Glutamatergic neuron (in vitro differentiated cells): ENCODE measurements around the gene PAQR4. TPM values are rescaled to one million over a fixed set of nuclear protein-coding genes. Genes with fewer than 3 reads are reported as not detected.

Experiments
- DNase-seq: peaks from one replicate; pipeline ENCODE4 v3.0.0; 2022
- H3K27ac Mint-ChIP-seq: one replicate; pipeline ENCODE4 v1.8.0; 2020; ENCODE audit warnings: mild to moderate bottlenecking, mixed read lengths, inconsistent platforms; ENCODE audit not compliant: unreplicated experiment
- H3K27me3 Mint-ChIP-seq: one replicate; pipeline ENCODE4 v1.8.0; 2020; ENCODE audit warnings: mild to moderate bottlenecking, moderate library complexity, mixed read lengths, inconsistent platforms; ENCODE audit not compliant: unreplicated experiment
- H3K36me3 Mint-ChIP-seq: one replicate; pipeline ENCODE4 v1.8.0; 2020; ENCODE audit warnings: mild to moderate bottlenecking, mixed read lengths, inconsistent platforms; ENCODE audit not compliant: unreplicated experiment
- H3K4me1 Mint-ChIP-seq: one replicate; pipeline ENCODE4 v1.8.0; 2020; ENCODE audit warnings: mild to moderate bottlenecking, low read depth, mixed read lengths, inconsistent platforms; ENCODE audit not compliant: unreplicated experiment
- H3K4me3 Mint-ChIP-seq: one replicate; pipeline ENCODE4 v1.8.0; 2020; ENCODE audit warnings: mild to moderate bottlenecking, mixed read lengths, inconsistent platforms; ENCODE audit not compliant: unreplicated experiment
- H3K9me3 Mint-ChIP-seq: one replicate; pipeline ENCODE4 v1.8.0; 2020; ENCODE audit warnings: mild to moderate bottlenecking, moderate library complexity, mixed read lengths, inconsistent platforms; ENCODE audit not compliant: unreplicated experiment
- CTCF ChIP-seq: fragments of 200-600 bp; sonication (generic); IDR thresholded peaks from one replicate; pipeline ENCODE4 v1.5.0; 2021; ENCODE audit not compliant: partially characterized antibody, unreplicated experiment
- total RNA-seq: library from RNA; stranded (reverse); fragmentation: NEBNext Ultra II Directional; extraction: Animal tissue kit (Norgen Biotek cat#: 25700); gene quantifications from one replicate; pipeline ENCODE4 v1.2.1, GENCODE V29; 2021; ENCODE audit not compliant: unreplicated experiment

The PAQR4 gene
- total RNA-seq, 1 donor from 2014 or later, result 69.1 TPM

- no peaks in the 10 kb centered on the region for H3K36me3 Mint-ChIP-seq
- H3K27me3 Mint-ChIP-seq, result peaks cover 4% of the 10 kb centered on the region
- no peak for TF ChIP-seq CTCF
- H3K4me3 Mint-ChIP-seq, result no peak overlapping the region
- no peak overlapping the region for H3K27ac Mint-ChIP-seq
- H3K4me1 Mint-ChIP-seq, result peaks cover under 1% of the 10 kb centered on the region
- peaks cover 3% of the 10 kb centered on the region for H3K9me3 Mint-ChIP-seq
- DNase-seq, result no peak
These were observed 17.6 kb downstream of the PAQR4 start for GRCh38 chr16:2986623-2987188.

- TF ChIP-seq CTCF, result no peak
- Mint-ChIP-seq H3K9me3 (peaks cover 3% of the 10 kb centered on the region), H3K27me3 (peaks cover 4% of the 10 kb centered on the region), H3K4me1 (no peaks in the 10 kb centered on the region), H3K4me3 (no peak overlapping the region), H3K27ac (no peak overlapping the region), H3K36me3 (no peaks in the 10 kb centered on the region)
- no peak for DNase-seq
These were observed 18.1 kb downstream of the PAQR4 start for GRCh38 chr16:2987286-2987685.

- Mint-ChIP-seq H3K27me3 (peaks cover 4% of the 10 kb centered on the region), H3K4me1 (no peaks in the 10 kb centered on the region), H3K9me3 (peaks cover 3% of the 10 kb centered on the region), H3K4me3 (no peak overlapping the region), H3K27ac (no peak overlapping the region), H3K36me3 (no peaks in the 10 kb centered on the region)
- DNase-seq, result no peak
- no peak for TF ChIP-seq CTCF
These were observed 18.7 kb downstream of the PAQR4 start for GRCh38 chr16:2987833-2988232.

GRCh38 chr16:2988590-2989099, 19.5 kb downstream of the PAQR4 start:
- no peak overlapping the region for H3K4me3 Mint-ChIP-seq
- H3K9me3 Mint-ChIP-seq, result no peaks in the 10 kb centered on the region
- no peak for TF ChIP-seq CTCF
- no peak for DNase-seq
- peaks cover 4% of the 10 kb centered on the region for H3K27me3 Mint-ChIP-seq
- H3K27ac Mint-ChIP-seq, result no peak overlapping the region
- no peaks in the 10 kb centered on the region for H3K4me1 Mint-ChIP-seq
- no peaks in the 10 kb centered on the region for H3K36me3 Mint-ChIP-seq

GRCh38 chr16:2990891-2991290, 21.7 kb downstream of the PAQR4 start:
- no peaks in the 10 kb centered on the region for H3K9me3 Mint-ChIP-seq
- H3K27me3 Mint-ChIP-seq, result peaks cover 2% of the 10 kb centered on the region
- H3K4me1 Mint-ChIP-seq, result no peaks in the 10 kb centered on the region
- no peak overlapping the region for H3K27ac Mint-ChIP-seq
- TF ChIP-seq CTCF, result no peak
- no peaks in the 10 kb centered on the region for H3K36me3 Mint-ChIP-seq
- no peak overlapping the region for H3K4me3 Mint-ChIP-seq
- DNase-seq, result no peak
